Stomach (tissue), 4 donors: ENCODE results near the gene BTBD9.

Experiments
- POLR2A ChIP-seq, 4 donors: fragments of 450-650 bp; IDR thresholded peaks; one replicate each; pipeline ENCODE4 v1.6.1; 2016; ENCODE audit warnings: antibody characterized with exemption in 4 of 4, control low read depth in 2 of 4, mild to moderate bottlenecking in 1 of 4, moderate library complexity in 1 of 4
- POLR2AphosphoS5 ChIP-seq, 3 donors: sonication (generic); formaldehyde crosslinking; IDR thresholded peaks; one replicate each; pipeline ENCODE4 v1.6.1; 2016; ENCODE audit warnings: antibody characterized with exemption in 3 of 3
- TF ChIP-seq, protein P1 (sequence below), 7 experiments: fragments of 450-650 bp in 4 of 7; fragments of 200-600 bp in 3 of 7; sonication (generic) in 3 of 7; IDR thresholded peaks; one replicate each; pipeline ENCODE4 v1.5.1; 2016 to 2019; ENCODE audit warnings: antibody characterized with exemption in 7 of 7, control low read depth in 2 of 7, mild to moderate bottlenecking in 1 of 7

GRCh38 chr6:38141716-38142115, 498.0 kb downstream of the BTBD9 start:
- TF ChIP-seq POLR2A (IDR thresholded peaks at IDR 0.05) (no peak), POLR2AphosphoS5 (IDR thresholded peaks at IDR 0.05) (no peak)
- TF ChIP-seq, protein P1, sequence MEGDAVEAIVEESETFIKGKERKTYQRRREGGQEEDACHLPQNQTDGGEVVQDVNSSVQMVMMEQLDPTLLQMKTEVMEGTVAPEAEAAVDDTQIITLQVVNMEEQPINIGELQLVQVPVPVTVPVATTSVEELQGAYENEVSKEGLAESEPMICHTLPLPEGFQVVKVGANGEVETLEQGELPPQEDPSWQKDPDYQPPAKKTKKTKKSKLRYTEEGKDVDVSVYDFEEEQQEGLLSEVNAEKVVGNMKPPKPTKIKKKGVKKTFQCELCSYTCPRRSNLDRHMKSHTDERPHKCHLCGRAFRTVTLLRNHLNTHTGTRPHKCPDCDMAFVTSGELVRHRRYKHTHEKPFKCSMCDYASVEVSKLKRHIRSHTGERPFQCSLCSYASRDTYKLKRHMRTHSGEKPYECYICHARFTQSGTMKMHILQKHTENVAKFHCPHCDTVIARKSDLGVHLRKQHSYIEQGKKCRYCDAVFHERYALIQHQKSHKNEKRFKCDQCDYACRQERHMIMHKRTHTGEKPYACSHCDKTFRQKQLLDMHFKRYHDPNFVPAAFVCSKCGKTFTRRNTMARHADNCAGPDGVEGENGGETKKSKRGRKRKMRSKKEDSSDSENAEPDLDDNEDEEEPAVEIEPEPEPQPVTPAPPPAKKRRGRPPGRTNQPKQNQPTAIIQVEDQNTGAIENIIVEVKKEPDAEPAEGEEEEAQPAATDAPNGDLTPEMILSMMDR (IDR thresholded peaks at IDR 0.05), result no peak
